Activated naive CD8-positive, alpha-beta T cell treated with anti-CD3 and anti-CD28 coated beads, Interleukin-2, amount 10 ng/mL, durations not matched to agents 7 days and 5 days (primary cell): ENCODE measurements around the gene GNPDA2. TPM values are rescaled to one million over a fixed set of nuclear protein-coding genes. Genes with fewer than 3 reads are reported as not detected.
A peak's percentile ranks its signal among the peaks of the same experiment; 100 is the strongest.

Experiments used
- ATAC-seq: fragments of 150-1000 bp; cut with Tn5 transposase; one replicate; pipeline ENCODE4 v1.10.0; 2021; ENCODE audit warnings: low read depth, moderate library complexity
- POLR2A ChIA-PET: fragments of 350-600 bp; sonication (Branson Sonifier 250); formaldehyde crosslinking; loops from one replicate; lab custom pipeline; 2021; ENCODE audit warnings: antibody characterized with exemption; lab: Charles Lee
- DNase-seq: peaks from one replicate; pipeline ENCODE4 v3.0.0; 2021
- H3K27ac Mint-ChIP-seq: one replicate; pipeline ENCODE4 v1.8.0; 2022; ENCODE audit warnings: mild to moderate bottlenecking, mixed read lengths
- H3K27me3 Mint-ChIP-seq: one replicate; pipeline ENCODE4 v1.8.0; 2022; ENCODE audit warnings: mild to moderate bottlenecking, moderate library complexity, mixed read lengths
- H3K36me3 Mint-ChIP-seq: one replicate; pipeline ENCODE4 v1.8.0; 2021; ENCODE audit warnings: mild to moderate bottlenecking, mixed read lengths
- H3K4me1 Mint-ChIP-seq: one replicate; pipeline ENCODE4 v1.8.0; 2021; ENCODE audit warnings: mixed read lengths
- H3K4me3 Mint-ChIP-seq: one replicate; pipeline ENCODE4 v1.8.0; 2022; ENCODE audit warnings: mild to moderate bottlenecking, moderate library complexity, mixed read lengths
- H3K9me3 Mint-ChIP-seq: one replicate; pipeline ENCODE4 v1.8.0; 2021; ENCODE audit warnings: mixed read lengths
- total RNA-seq, 2 experiments: library from RNA; stranded (reverse); gene quantifications; one replicate each; pipeline ENCODE4 v1.2.3, GENCODE V29; 2021

Gene GNPDA2
- total RNA-seq, 2 experiments from 2014 or later = 11.2 to 13.5 TPM

- DNase-seq (no peak), ATAC-seq (peak; percentile 31)
- Mint-ChIP-seq H3K36me3 (peaks cover 3% of the 10 kb centered on the region), H3K4me1 (peaks cover 32% of the 10 kb centered on the region), H3K9me3 (no peaks in the 10 kb centered on the region), H3K27ac (peak overlapping the region; percentile 89), H3K27me3 (no peaks in the 10 kb centered on the region), H3K4me3 (peak overlapping the region; percentile 90)
- POLR2A ChIA-PET = interaction anchor here (1.1 to 2.8 kb wide), 2 partner anchors 8 to 47 kb away, joined by 3 to 19 read pairs; partner anchors contain the start of gene GUF1
Observed at GRCh38 chr4:44725726-44726037, 674 bp downstream of the GNPDA2 start.

- Mint-ChIP-seq H3K36me3 (peaks cover 3% of the 10 kb centered on the region), H3K27me3 (no peaks in the 10 kb centered on the region), H3K9me3 (no peaks in the 10 kb centered on the region), H3K4me3 (peak overlapping the region; percentile 90), H3K4me1 (peaks cover 29% of the 10 kb centered on the region), H3K27ac (peak overlapping the region; percentile 89)
- POLR2A ChIA-PET = interaction anchor here (1.1 to 2.8 kb wide), 2 partner anchors 8 to 47 kb away, joined by 3 to 19 read pairs; partner anchors contain the start of gene GUF1
- ATAC-seq = no peak
- no peak for DNase-seq
Observed at GRCh38 chr4:44725166-44725565, 1.2 kb downstream of the GNPDA2 start.

- H3K27me3 Mint-ChIP-seq = no peaks in the 10 kb centered on the region
- no peak for DNase-seq
- H3K27ac Mint-ChIP-seq = no peak overlapping the region
- no peaks in the 10 kb centered on the region for H3K9me3 Mint-ChIP-seq
- peaks cover 4% of the 10 kb centered on the region for H3K36me3 Mint-ChIP-seq
- no peak for ATAC-seq
- POLR2A ChIA-PET = no interaction called here
- peaks cover 24% of the 10 kb centered on the region for H3K4me1 Mint-ChIP-seq
- H3K4me3 Mint-ChIP-seq = no peak overlapping the region
Observed at GRCh38 chr4:44722001-44722400, 4.4 kb downstream of the GNPDA2 start.

GRCh38 chr4:44720371-44720770 is 6.0 kb downstream of the GNPDA2 start:
- no peak overlapping the region for H3K4me3 Mint-ChIP-seq
- DNase-seq (no peak), ATAC-seq (no peak)
- peaks cover 15% of the 10 kb centered on the region for H3K4me1 Mint-ChIP-seq
- H3K9me3 Mint-ChIP-seq = no peaks in the 10 kb centered on the region
- no peaks in the 10 kb centered on the region for H3K27me3 Mint-ChIP-seq
- peaks cover 4% of the 10 kb centered on the region for H3K36me3 Mint-ChIP-seq
- H3K27ac Mint-ChIP-seq = no peak overlapping the region
- POLR2A ChIA-PET = interaction anchor here (0.9 kb wide), 1 partner anchor 42 kb away, joined by 3 read pairs; the partner anchor contains the start of gene GUF1

- ATAC-seq = no peak
Observed at GRCh38 chr4:44716597-44716996, 9.8 kb downstream of the GNPDA2 start.

GRCh38 chr4:44713125-44713524 is 13.2 kb downstream of the GNPDA2 start:
- Mint-ChIP-seq H3K4me1 (no peaks in the 10 kb centered on the region), H3K27ac (no peak overlapping the region), H3K36me3 (peaks cover 14% of the 10 kb centered on the region), H3K27me3 (no peaks in the 10 kb centered on the region), H3K4me3 (no peak overlapping the region), H3K9me3 (no peaks in the 10 kb centered on the region)
- POLR2A ChIA-PET = no interaction called here
- ATAC-seq = no peak
- no peak for DNase-seq

More at GRCh38 chr4:44716597-44716996, 9.8 kb downstream of the GNPDA2 start:
- Mint-ChIP-seq H3K4me1 (peaks cover 2% of the 10 kb centered on the region), H3K36me3 (peaks cover 15% of the 10 kb centered on the region), H3K9me3 (no peaks in the 10 kb centered on the region), H3K27me3 (no peaks in the 10 kb centered on the region), H3K27ac (no peak overlapping the region), H3K4me3 (no peak overlapping the region)
- POLR2A ChIA-PET = no interaction called here
- no peak for DNase-seq

GRCh38 chr4:44704673-44705072 is 21.7 kb downstream of the GNPDA2 start:
- H3K27ac Mint-ChIP-seq = no peak overlapping the region
- no peaks in the 10 kb centered on the region for H3K9me3 Mint-ChIP-seq
- no peaks in the 10 kb centered on the region for H3K27me3 Mint-ChIP-seq
- no peak overlapping the region for H3K4me3 Mint-ChIP-seq
- DNase-seq (no peak), ATAC-seq (no peak)
- POLR2A ChIA-PET = no interaction called here
- H3K36me3 Mint-ChIP-seq = peaks cover 12% of the 10 kb centered on the region
- H3K4me1 Mint-ChIP-seq = peaks cover 2% of the 10 kb centered on the region

- ATAC-seq = no peak
- Mint-ChIP-seq H3K36me3 (peaks cover 23% of the 10 kb centered on the region), H3K4me3 (no peak overlapping the region), H3K27me3 (no peaks in the 10 kb centered on the region), H3K4me1 (peaks cover 6% of the 10 kb centered on the region), H3K27ac (no peak overlapping the region), H3K9me3 (no peaks in the 10 kb centered on the region)
- POLR2A ChIA-PET = interaction anchor here (1.7 kb wide), 1 partner anchor 23 kb away, joined by 9 read pairs; the partner anchor contains the start of gene GUF1
- no peak for DNase-seq
Observed at GRCh38 chr4:44701037-44701436, 25.3 kb downstream of the GNPDA2 start.

- H3K4me3 Mint-ChIP-seq = no peak overlapping the region
- H3K27ac Mint-ChIP-seq = no peak overlapping the region
- POLR2A ChIA-PET = no interaction called here
- peaks cover 7% of the 10 kb centered on the region for H3K4me1 Mint-ChIP-seq
- ATAC-seq = no peak
- H3K36me3 Mint-ChIP-seq = peaks cover 24% of the 10 kb centered on the region
- no peaks in the 10 kb centered on the region for H3K9me3 Mint-ChIP-seq
- H3K27me3 Mint-ChIP-seq = no peaks in the 10 kb centered on the region
- no peak for DNase-seq
Observed at GRCh38 chr4:44700427-44700826, 25.9 kb downstream of the GNPDA2 start.

GRCh38 chr4:44684648-44685047 is 41.7 kb downstream of the GNPDA2 start:
- Mint-ChIP-seq H3K9me3 (no peaks in the 10 kb centered on the region), H3K4me1 (peaks cover 23% of the 10 kb centered on the region), H3K36me3 (peaks cover 26% of the 10 kb centered on the region), H3K4me3 (no peak overlapping the region), H3K27me3 (no peaks in the 10 kb centered on the region), H3K27ac (no peak overlapping the region)
- POLR2A ChIA-PET = no interaction called here
- DNase-seq = no peak
- no peak for ATAC-seq

- DNase-seq (no peak), ATAC-seq (no peak)
- peaks cover 26% of the 10 kb centered on the region for H3K4me1 Mint-ChIP-seq
- H3K27ac Mint-ChIP-seq = peak overlapping the region; percentile 94
- POLR2A ChIA-PET = interaction anchor here (1.0 to 2.3 kb wide), 5 partner anchors 8 to 47 kb away, joined by 3 to 19 read pairs (median 3); partner anchors contain the start of gene GNPDA2
- no peaks in the 10 kb centered on the region for H3K9me3 Mint-ChIP-seq
- H3K36me3 Mint-ChIP-seq = peaks cover 9% of the 10 kb centered on the region
- peak overlapping the region; percentile 93 for H3K4me3 Mint-ChIP-seq
- no peaks in the 10 kb centered on the region for H3K27me3 Mint-ChIP-seq
Observed at GRCh38 chr4:44679060-44679459, 47.3 kb downstream of the GNPDA2 start.

- Mint-ChIP-seq H3K4me3 (peak within 1 kb of the TSS; percentile 93), H3K36me3 (peaks cover 7% of the 10 kb centered on the region), H3K27me3 (no peaks in the 10 kb centered on the region), H3K27ac (peak within 1 kb of the TSS; percentile 94), H3K9me3 (no peaks in the 10 kb centered on the region), H3K4me1 (peaks cover 26% of the 10 kb centered on the region)
- ATAC-seq = peak; percentile 90
- POLR2A ChIA-PET = interaction anchor here (0.6 to 2.3 kb wide), 7 partner anchors 9 to 48 kb away, joined by 3 to 19 read pairs (median 3); partner anchors contain the start of gene GNPDA2
- peak; percentile 89 for DNase-seq
Observed at GRCh38 chr4:44678094-44679041, 48.0 kb downstream of the GNPDA2 start, which contains the start of gene GUF1. Gene GUF1, plus strand, starts transcription at chr4:44678420. Its CDS starts 203 bp downstream, at chr4:44678623.

- Mint-ChIP-seq H3K4me1 (peaks cover 13% of the 10 kb centered on the region), H3K4me3 (no peak overlapping the region), H3K27ac (no peak overlapping the region), H3K27me3 (peaks cover 9% of the 10 kb centered on the region), H3K9me3 (no peaks in the 10 kb centered on the region), H3K36me3 (peaks cover 2% of the 10 kb centered on the region)
- no peak for ATAC-seq
- DNase-seq = no peak
- POLR2A ChIA-PET = no interaction called here
Observed at GRCh38 chr4:44675366-44675765, 51.0 kb downstream of the GNPDA2 start.
